GM20000 (cell line): ENCODE data around the gene RBBP8.

Experiments
- DNase-seq: peaks from one replicate; pipeline ENCODE4 v3.0.0; 2012; ENCODE audit warnings: low spot score
- TF ChIP-seq, protein P1 (sequence below): IDR thresholded peaks from 2 replicates; pipeline ENCODE4 v1.5.1; 2012; ENCODE audit warnings: mild to moderate bottlenecking, control low read depth; ENCODE audit errors: extremely low read depth, missing control alignments

Gene RBBP8

DNA sequence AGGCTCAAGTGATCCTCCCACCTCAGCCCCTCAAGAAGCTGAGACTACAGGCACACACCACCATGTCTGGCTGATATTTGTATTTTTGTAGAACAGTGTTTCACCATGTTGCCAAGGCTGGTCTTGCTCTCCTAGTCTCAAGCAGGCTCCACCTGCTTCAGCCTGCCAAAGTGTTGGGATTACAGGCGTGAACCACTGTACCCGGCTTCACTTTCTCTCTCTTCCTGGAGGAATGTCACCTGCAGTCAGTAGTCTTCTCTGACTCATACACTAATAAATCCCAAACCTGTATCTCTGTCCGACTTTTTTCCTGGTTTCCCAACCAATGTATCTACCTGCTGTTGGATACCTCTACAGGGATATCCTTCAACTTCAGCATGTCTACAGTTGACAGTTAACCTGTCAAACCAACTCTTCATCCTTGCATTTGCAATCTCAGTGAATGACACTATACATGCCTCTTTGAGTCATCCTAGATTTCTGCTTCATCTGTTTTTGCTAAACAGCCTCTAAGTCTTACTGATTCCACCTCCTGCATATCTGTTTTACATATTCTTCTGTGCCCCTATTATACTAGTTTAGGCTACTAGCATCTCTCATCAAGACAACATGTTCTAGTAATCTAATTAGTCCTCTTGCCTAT is 54.5 kb downstream of the RBBP8 start:
- TF ChIP-seq, protein P1, sequence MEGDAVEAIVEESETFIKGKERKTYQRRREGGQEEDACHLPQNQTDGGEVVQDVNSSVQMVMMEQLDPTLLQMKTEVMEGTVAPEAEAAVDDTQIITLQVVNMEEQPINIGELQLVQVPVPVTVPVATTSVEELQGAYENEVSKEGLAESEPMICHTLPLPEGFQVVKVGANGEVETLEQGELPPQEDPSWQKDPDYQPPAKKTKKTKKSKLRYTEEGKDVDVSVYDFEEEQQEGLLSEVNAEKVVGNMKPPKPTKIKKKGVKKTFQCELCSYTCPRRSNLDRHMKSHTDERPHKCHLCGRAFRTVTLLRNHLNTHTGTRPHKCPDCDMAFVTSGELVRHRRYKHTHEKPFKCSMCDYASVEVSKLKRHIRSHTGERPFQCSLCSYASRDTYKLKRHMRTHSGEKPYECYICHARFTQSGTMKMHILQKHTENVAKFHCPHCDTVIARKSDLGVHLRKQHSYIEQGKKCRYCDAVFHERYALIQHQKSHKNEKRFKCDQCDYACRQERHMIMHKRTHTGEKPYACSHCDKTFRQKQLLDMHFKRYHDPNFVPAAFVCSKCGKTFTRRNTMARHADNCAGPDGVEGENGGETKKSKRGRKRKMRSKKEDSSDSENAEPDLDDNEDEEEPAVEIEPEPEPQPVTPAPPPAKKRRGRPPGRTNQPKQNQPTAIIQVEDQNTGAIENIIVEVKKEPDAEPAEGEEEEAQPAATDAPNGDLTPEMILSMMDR, result no peak
- no peak for DNase-seq

DNA sequence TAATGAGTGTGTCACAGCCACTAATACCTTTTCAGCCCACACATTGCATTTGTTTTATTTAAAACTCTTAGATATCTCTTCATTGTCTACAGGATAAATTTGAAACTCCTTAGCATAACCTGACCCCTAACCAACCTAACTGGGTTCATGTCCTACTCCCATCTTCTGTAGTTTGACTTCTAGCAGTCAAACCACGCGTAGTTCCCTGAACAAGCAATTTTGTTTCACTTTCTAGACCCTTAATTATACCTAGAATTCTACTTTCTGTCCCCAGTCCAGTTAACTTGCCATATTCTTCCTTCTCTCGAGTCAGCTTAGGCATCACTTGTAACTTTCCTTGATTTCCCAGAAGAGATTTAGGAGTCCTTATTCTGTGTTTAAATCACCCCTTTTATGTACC is 55.1 kb downstream of the RBBP8 start:
- DNase-seq, result peak; percentile 13
- TF ChIP-seq, protein P1, result no peak

DNA sequence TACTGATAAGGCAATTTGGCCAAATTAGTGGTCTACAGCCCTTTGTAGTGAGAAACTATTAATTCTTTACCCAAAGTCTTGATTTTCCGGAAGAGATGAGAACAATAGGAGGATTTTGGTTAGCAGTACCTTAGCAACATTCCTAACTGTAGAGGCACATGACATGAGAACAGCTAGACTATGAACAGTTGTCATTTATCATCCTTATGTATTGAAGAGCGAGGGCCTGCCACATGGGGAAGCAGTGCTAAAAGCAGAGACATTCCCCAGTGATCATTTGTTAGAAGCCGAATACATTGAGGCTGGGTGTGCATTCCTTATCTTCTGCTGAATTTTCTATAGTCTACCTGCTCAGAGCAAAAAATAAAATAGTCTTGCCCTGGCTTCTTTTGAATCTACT is 65.2 kb downstream of the RBBP8 start:
- TF ChIP-seq, protein P1, result no peak

DNA sequence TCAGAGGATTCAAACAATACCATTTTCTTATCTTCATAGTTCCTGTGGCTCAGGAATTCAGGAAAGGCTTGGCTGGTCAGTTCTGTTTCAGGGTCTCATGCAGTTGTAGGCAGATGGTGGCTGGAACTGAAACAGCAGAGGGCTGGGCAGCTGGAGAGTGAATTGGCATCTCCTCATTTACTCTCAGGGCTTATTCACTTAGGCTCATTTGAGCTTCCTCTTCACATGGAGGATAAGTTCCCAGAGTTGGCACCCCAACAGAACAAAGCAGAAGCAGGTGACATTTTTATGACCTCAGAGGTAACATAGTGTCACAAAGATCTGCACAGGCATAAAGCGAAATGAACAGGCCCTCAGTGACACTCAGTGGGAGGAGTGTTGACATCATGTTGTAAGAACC is 66.1 kb downstream of the RBBP8 start:
- DNase-seq, result no peak
- TF ChIP-seq, protein P1, result no peak

More for the DNA sequence above, 65.2 kb downstream of the RBBP8 start:
- DNase-seq, result no peak

DNA sequence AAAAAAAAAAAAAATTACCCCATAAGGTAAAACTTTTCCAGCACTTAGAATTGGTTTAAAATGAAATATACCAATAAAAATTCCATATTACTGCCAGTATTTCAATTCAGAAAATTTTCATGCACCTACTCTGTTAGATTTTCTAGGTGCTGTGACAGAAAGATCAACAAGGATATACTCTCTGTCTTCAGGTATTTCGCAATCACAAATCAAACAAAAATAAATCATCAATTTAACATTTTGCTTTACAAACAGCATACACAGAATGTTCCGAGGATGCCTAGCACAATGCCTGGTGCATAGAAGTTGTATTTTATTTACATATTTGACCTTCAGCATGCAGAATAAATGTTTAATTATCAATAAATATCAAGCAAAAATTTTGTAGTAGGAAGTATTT is 66.5 kb downstream of the RBBP8 start:
- TF ChIP-seq, protein P1, result no peak
- no peak for DNase-seq

DNA sequence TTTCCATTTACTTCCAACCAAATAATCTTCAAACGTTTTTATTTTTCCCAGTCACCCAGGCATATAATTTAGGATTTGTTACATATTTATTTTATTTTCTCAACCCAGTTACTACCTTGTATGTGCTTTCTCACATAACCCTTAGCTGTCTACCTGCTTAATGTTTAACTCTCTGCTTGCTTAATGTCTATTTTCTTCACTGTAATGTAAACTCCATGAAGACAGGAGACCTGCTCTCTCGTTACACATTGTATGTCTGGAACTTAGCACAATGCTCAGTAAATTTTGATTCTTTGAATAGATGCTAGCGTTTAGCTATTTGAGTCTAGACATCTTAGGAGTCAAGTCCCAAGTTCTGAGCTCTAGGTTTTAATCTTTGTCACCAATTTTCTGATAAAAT is 70.2 kb downstream of the RBBP8 start:
- TF ChIP-seq, protein P1, result no peak
- DNase-seq, result no peak

DNA sequence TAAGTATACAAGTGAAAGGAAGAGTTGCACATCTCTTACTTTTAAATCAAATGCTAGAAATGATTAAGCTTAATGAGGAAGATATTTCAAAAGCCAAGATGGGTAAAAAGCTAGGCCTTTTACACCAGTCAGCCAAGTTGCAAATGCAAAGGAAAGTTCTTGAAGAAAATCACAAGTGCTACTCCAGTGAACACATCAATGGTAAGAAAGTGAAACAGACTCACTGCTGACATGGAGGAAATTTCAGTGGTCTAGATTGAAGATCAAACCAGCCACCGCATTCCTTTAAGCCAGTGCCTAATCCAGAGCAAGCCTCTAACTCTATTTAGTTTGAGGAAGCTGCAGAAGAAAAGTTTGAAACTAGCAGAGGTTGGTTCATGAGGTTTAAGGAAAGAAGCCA is 79.1 kb downstream of the RBBP8 start:
- DNase-seq, result no peak
- TF ChIP-seq, protein P1, result no peak
